Heart left ventricle (tissue), 13 donors: Measurements from ENCODE around the gene SHISA9.

Source experiments
- CTCF ChIP-seq, 12 donors: fragments of 200-600 bp; sonication (generic) in 4 of 12; IDR thresholded peaks; one replicate each; pipeline versions ENCODE4 v1.5.0 to v1.8.0; 2018 to 2022; ENCODE audit warnings: antibody characterized with exemption in 12 of 12, mild to moderate bottlenecking in 5 of 12
- POLR2A ChIP-seq, 2 donors: fragments of 450-650 bp; IDR thresholded peaks; one replicate each; pipeline ENCODE4 v1.6.1; 2017; ENCODE audit warnings: antibody characterized with exemption in 2 of 2, mild to moderate bottlenecking in 2 of 2, moderate library complexity in 2 of 2
- donor health status: ischemic (EF 13 %, LVEDD 7.1; RV severe dilation, severe dysfunction).
- donor health status: DM: no; HTN: yes; CAD: no.
- donor health status: DM: no; HTN: no; CAD: no.
- donor health status: ischemic (EF 25% LVEDD 6.9; RV normal size, moderate dysfunction).
- donor health status: ischemic (EF 25% LVEDD 5.7; RV mildly dilated, moderate dysfunction).
- donor health status: ischemic (EF 35%, LVEDD 5.7; RV mildly dilated, moderate dysfunction).
- donor health status: nonischemic (EF 11% LVEDD 7.7; RV severe dilation, severe dysfunction).
- donor health status: DM: yes; HTN: yes; CAD: no.
- donor health status: PGD.
- donor health status: ischemic (EF 29% LVEDD 5.4; RV normal size, mild dysfunction).
- donor health status: nonischemic (EF 23%, LVEDD 6.1; RV moderate dilation, normal function).

DNA sequence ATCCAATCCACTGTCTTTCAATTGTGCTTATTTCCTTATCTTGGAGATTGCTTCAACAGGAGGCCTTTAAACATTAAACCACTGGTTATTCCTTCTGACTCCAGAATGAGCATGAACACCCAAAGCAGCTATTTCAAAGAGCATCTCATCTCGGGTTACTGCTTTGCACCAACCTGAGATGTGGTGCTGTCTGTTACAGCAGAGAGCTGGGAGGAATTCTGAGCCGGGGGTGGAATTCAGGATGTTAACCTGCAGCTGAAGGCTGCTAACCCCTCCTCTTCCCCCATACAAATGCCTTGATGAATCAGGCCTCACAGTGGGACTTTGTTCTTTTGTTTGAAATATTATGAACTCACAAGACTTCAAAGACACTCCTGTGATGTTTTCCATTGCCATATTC is 113.1 kb downstream of the SHISA9 start:
- TF ChIP-seq CTCF (IDR thresholded peaks at IDR 0.05) = no peak
- no peak for TF ChIP-seq POLR2A (IDR thresholded peaks at IDR 0.05)
